Peyer's patch (tissue), 4 donors: ENCODE results near the gene TAS1R3. TPM values are rescaled to one million over a fixed set of nuclear protein-coding genes. Genes with fewer than 3 reads are reported as not detected.

Source experiments
- DNase-seq, 3 donors: peaks; one replicate each; pipeline ENCODE4 v3.0.0-alpha.2; 2017 to 2019
- H3K27ac ChIP-seq, 4 donors: fragments of 200-600 bp; sonication (generic); one replicate each; pipeline ENCODE4 v1.5.1; 2016 to 2019
- H3K27me3 ChIP-seq, 2 donors: fragments of 200-600 bp; sonication (generic); one replicate each; pipeline ENCODE4 v1.5.1; 2019
- H3K36me3 ChIP-seq, 3 donors: fragments of 200-600 bp; sonication (generic); one replicate each; pipeline ENCODE4 v1.5.1; 2016 to 2019
- H3K4me1 ChIP-seq, 4 donors: fragments of 200-600 bp; sonication (generic); one replicate each; pipeline ENCODE4 v1.5.1; 2016 to 2019
- H3K4me3 ChIP-seq, 4 donors: fragments of 200-600 bp; sonication (generic); 1 replicate in 3 of 4; 2 replicates in 1 of 4; pipeline ENCODE4 v1.5.1; 2016 to 2019; ENCODE audit warnings: mild to moderate bottlenecking in 1 of 4
- H3K9me3 ChIP-seq, 4 donors: fragments of 200-600 bp; sonication (generic); one replicate each; pipeline ENCODE4 v1.5.1; 2016 to 2019; ENCODE audit warnings: mild to moderate bottlenecking in 1 of 4
- POLR2A ChIP-seq, 2 donors: fragments of 450-650 bp; IDR thresholded peaks; one replicate each; pipeline ENCODE4 v1.5.1; 2017; ENCODE audit warnings: antibody characterized with exemption in 2 of 2, mild to moderate bottlenecking in 2 of 2, moderate library complexity in 2 of 2
- total RNA-seq, 4 donors: library from RNA; depleted of rRNA; stranded (reverse); fragments of >200 nt; gene quantifications; one replicate each; pipeline ENCODE4 v1.1.0, GENCODE V29; 2016
- TF ChIP-seq, protein P1 (sequence below), 6 experiments: fragments of 450-650 bp in 4 of 6; fragments of 200-600 bp in 2 of 6; sonication (generic) in 1 of 6; IDR thresholded peaks; one replicate each; pipeline ENCODE4 v1.5.1; 2017 to 2019; ENCODE audit warnings: antibody characterized with exemption in 6 of 6, mild to moderate bottlenecking in 3 of 6, moderate library complexity in 1 of 6

TAS1R3 gene
- 1 to 10 TPM; 2.1 to 5.8 (median 3.0) TPM for total RNA-seq

GRCh38 chr1:1331068-1331965 is at the start of gene TAS1R3:
TAS1R3 (plus strand) TSS chr1:1331280; CDS start chr1:1331346, 66 bp downstream.
- H3K4me3 ChIP-seq, result peak within 1 kb of the TSS in 1 of 4 donors; percentile 20
- DNase-seq, result peak in 2 of 3 donors; percentile 60 to 77
- H3K9me3 ChIP-seq, result no peaks in the 10 kb centered on the region
- peaks cover 0 to 17% (median 7%) of the 10 kb centered on the region in 4 donors for H3K4me1 ChIP-seq
- TF ChIP-seq, protein P1, sequence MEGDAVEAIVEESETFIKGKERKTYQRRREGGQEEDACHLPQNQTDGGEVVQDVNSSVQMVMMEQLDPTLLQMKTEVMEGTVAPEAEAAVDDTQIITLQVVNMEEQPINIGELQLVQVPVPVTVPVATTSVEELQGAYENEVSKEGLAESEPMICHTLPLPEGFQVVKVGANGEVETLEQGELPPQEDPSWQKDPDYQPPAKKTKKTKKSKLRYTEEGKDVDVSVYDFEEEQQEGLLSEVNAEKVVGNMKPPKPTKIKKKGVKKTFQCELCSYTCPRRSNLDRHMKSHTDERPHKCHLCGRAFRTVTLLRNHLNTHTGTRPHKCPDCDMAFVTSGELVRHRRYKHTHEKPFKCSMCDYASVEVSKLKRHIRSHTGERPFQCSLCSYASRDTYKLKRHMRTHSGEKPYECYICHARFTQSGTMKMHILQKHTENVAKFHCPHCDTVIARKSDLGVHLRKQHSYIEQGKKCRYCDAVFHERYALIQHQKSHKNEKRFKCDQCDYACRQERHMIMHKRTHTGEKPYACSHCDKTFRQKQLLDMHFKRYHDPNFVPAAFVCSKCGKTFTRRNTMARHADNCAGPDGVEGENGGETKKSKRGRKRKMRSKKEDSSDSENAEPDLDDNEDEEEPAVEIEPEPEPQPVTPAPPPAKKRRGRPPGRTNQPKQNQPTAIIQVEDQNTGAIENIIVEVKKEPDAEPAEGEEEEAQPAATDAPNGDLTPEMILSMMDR (IDR thresholded peaks at IDR 0.05), result no peak
- no peak for TF ChIP-seq POLR2A (IDR thresholded peaks at IDR 0.05)
- H3K27me3 ChIP-seq, result no peaks in the 10 kb centered on the region
- H3K27ac ChIP-seq, result peak within 1 kb of the TSS in 3 of 4 donors; percentile 52 to 71 (median 61)
- peaks cover 0 to 33% (median 0%) of the 10 kb centered on the region in 3 donors for H3K36me3 ChIP-seq

DNA sequence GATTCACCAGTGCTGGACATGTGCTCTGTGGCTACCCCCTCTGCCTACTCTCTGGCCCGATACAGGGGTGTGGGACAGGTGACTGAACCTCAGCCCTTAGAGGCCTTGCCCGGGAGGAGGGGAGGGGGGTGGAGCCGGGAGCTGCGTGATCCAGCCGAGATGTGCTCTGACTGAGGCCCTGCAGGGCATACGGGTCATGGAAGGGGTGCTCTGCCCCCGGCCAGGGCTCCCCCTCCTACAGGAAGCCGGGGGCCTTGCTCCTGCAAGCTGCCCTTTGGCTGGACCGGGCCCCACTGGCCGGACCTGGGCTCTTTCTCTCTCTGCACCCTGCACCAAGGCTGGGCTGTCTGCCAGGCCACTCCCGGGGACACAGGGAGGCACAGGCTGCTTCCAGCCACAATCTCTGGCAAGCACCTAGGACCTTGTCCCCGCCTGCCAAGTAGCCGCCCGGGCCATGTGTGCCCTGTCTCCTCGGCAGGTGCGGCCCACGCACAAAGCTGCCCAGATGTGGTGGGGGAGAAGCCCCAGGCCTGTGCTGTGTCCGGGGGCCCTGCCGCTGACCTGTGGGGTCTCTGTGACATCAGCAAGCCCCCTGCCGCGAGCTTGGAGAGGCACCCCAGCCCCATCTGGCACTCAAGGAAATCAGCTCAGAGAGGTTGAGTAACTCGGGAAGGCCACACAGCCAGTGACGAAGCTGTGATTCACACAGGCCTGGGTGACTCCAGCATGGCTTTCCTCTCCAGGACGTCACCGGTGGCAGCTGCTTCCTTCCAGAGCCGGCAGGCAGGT is 49.4 kb upstream of the TAS1R3 start:
- Histone ChIP-seq H3K9me3 (no peaks in the 10 kb centered on the region), H3K27ac (peak overlapping the region in 3 of 4 donors; percentile 78 to 96 (median 86)), H3K27me3 (no peaks in the 10 kb centered on the region), H3K4me1 (peaks cover 0 to 48% (median 2%) of the 10 kb centered on the region in 4 donors), H3K4me3 (peak overlapping the region in 2 of 4 donors; percentile 12 to 14), H3K36me3 (no peaks in the 10 kb centered on the region)
- peak in 2 of 3 donors; percentile 94 to 96 for DNase-seq
- TF ChIP-seq, protein P1 (IDR thresholded peaks at IDR 0.05), result peak in 2 of 6 experiments; percentile 3 to 15
- peak in 1 of 2 donors; percentile 43 for TF ChIP-seq POLR2A (IDR thresholded peaks at IDR 0.05)

DNA sequence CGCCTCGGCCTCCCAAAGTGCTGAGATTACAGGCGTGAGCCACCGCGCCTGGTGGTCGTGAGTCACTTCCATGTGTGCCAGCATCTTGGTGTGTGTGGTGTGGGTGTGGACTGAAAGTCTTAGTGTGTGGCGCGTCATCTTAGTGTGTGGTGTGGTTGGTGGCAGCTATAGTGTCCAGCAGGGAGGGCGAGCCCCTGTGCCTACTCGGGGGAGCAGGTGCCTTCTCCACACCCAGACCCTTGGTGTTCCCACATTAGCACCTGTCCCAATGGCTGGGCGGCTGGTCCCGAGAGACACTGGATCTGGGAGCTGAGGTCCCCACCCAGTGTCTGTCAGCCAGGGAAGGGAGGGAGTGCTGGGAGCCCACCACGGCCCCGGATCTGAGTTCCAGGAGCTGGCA is 48.1 kb upstream of the TAS1R3 start:
- Histone ChIP-seq H3K4me3 (no peak overlapping the region), H3K27ac (no peak overlapping the region), H3K36me3 (no peaks in the 10 kb centered on the region), H3K4me1 (peaks cover 0 to 48% (median 2%) of the 10 kb centered on the region in 4 donors), H3K9me3 (no peaks in the 10 kb centered on the region), H3K27me3 (no peaks in the 10 kb centered on the region)
- TF ChIP-seq POLR2A (IDR thresholded peaks at IDR 0.05), result no peak
- TF ChIP-seq, protein P1 (IDR thresholded peaks at IDR 0.05), result no peak
- DNase-seq, result no peak

DNA sequence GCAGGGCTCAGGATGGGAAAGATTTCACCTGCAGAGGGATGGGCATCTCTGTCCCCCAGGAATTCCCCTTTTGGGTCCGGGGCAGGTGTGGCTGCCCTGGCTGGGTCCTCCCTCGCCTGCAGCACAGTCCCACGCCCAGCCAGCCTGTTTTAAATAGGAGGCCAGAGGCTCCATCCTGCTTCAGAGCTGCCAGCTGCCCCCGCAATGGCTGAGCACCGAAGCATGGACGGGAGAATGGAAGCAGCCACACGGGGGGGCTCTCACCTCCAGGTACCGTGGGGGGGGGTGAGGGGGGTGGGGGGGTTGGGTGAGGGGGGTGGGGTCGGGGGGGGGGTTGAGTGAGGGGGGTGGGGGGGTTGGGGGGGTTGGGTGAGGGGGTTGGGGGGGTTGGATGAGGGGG is 47.3 kb upstream of the TAS1R3 start:
- H3K27ac ChIP-seq, result no peak overlapping the region
- no peaks in the 10 kb centered on the region for H3K27me3 ChIP-seq
- H3K4me3 ChIP-seq, result no peak overlapping the region
- H3K9me3 ChIP-seq, result no peaks in the 10 kb centered on the region
- no peaks in the 10 kb centered on the region for H3K36me3 ChIP-seq
- DNase-seq, result no peak
- TF ChIP-seq, protein P1 (IDR thresholded peaks at IDR 0.05), result no peak
- no peak for TF ChIP-seq POLR2A (IDR thresholded peaks at IDR 0.05)
- H3K4me1 ChIP-seq, result peaks cover 0 to 39% (median 2%) of the 10 kb centered on the region in 4 donors

DNA sequence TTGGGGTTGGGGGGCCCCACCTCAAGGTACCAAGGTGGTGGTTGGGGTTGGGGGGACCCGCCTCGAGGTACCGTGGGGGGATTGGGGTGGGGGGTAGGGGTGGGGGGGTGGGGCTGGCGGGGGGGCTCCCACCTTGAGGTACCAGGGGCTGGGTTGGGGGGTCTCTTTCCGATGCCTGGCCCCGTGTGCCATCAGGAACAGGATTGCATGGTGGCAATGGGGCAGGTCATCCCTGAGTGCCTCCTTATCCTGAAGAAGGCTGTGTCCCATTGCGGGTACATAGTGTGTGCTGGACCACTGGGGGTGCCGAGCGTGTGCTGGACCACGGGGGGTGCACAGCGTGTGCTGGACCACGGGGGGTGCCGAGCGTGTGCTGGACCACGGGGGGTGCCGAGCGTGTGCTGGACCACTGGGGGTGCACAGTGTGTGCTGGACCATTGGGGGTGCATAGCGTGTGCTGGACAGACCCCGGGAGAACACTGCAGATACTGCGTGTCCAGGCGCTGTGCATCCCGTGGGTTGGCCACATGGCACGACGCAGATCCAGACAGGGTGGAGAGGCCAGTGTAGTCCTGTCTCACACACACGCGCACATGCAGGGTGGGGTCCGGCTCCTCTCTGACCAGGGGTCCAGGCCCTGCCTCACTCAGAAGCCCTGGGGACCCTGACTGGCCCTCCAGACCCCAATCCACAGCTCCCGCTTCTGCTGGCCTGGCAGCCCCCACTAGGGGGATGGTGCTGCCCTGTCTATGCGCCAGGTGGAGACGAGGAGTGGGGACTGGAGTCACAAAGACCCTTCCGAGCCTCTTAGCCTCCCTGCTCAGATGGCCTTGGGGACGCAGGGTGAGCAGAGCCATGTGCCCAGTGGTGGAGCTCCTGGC is 46.6 kb upstream of the TAS1R3 start:
- Histone ChIP-seq H3K27ac (no peak overlapping the region), H3K27me3 (no peaks in the 10 kb centered on the region), H3K4me3 (no peak overlapping the region), H3K9me3 (no peaks in the 10 kb centered on the region), H3K36me3 (no peaks in the 10 kb centered on the region), H3K4me1 (peaks cover 0 to 38% (median 2%) of the 10 kb centered on the region in 4 donors)
- TF ChIP-seq, protein P1 (IDR thresholded peaks at IDR 0.05), result no peak
- no peak for TF ChIP-seq POLR2A (IDR thresholded peaks at IDR 0.05)
- DNase-seq, result no peak
